AG09319 (cell line): ENCODE results near the gene SNX3.

Experiments
- DNase-seq: peaks from one replicate; pipeline ENCODE4 v3.0.0-alpha.2; 2010; ENCODE audit warnings: low read depth; ENCODE audit errors: extremely low read depth
- CTCF ChIP-seq: IDR thresholded peaks from 2 replicates; pipeline ENCODE4 v1.5.1; 2011; ENCODE audit warnings: low read depth, mild to moderate bottlenecking, inconsistent platforms, low read length, moderate library complexity

Gene SNX3

GRCh38 chr6:108176281-108177089, 84.4 kb downstream of the SNX3 start:
- TF ChIP-seq CTCF: no peak
- no peak for DNase-seq

GRCh38 chr6:108175592-108176279, 85.1 kb downstream of the SNX3 start:
- no peak for DNase-seq
- no peak for TF ChIP-seq CTCF

- no peak for TF ChIP-seq CTCF
- DNase-seq: no peak
These were observed 85.7 kb downstream of the SNX3 start for GRCh38 chr6:108175176-108175591.

GRCh38 chr6:108174371-108175175, 86.3 kb downstream of the SNX3 start:
- no peak for DNase-seq
- TF ChIP-seq CTCF: no peak

GRCh38 chr6:108171918-108172516, 88.8 kb downstream of the SNX3 start:
- DNase-seq: no peak

GRCh38 chr6:108171291-108171917, 89.4 kb downstream of the SNX3 start:
- no peak for TF ChIP-seq CTCF

More at GRCh38 chr6:108171918-108172516, 88.8 kb downstream of the SNX3 start:
- no peak for TF ChIP-seq CTCF

More at GRCh38 chr6:108171291-108171917, 89.4 kb downstream of the SNX3 start:
- no peak for DNase-seq
